ENCODE results near the gene FCMR. TPM values are rescaled to one million over a fixed set of nuclear protein-coding genes. Genes with fewer than 3 reads are reported as not detected.

FCMR gene
- total RNA-seq, 3 donors from 2014 or later = 1.6 to 5.6 (median 4.6) TPM

GRCh38 chr1:206941766-206942418 lies 20.2 kb upstream of the FCMR start:
- no peaks in the 10 kb centered on the region for H3K9me3 ChIP-seq
- DNase-seq (peak; percentile 76 to 83 (median 81)), ATAC-seq (peak; percentile 75)
- H3K4me1 ChIP-seq (ENCODE audit: low read depth) = peaks cover 7% of the 10 kb centered on the region
- H3K4me3 ChIP-seq = no peak overlapping the region
- TF ChIP-seq CTCF (IDR thresholded peaks at IDR 0.05) = no peak
- H3K36me3 ChIP-seq (ENCODE audit: low read depth) = no peaks in the 10 kb centered on the region
- intact Hi-C loops (cut with DNase I, micrococcal nuclease) = no loop called here

- DNase-seq (no peak), ATAC-seq (no peak)
- Histone ChIP-seq H3K4me1 (ENCODE audit: low read depth) (peaks cover 7% of the 10 kb centered on the region), H3K9me3 (no peaks in the 10 kb centered on the region), H3K4me3 (no peak overlapping the region), H3K36me3 (ENCODE audit: low read depth) (no peaks in the 10 kb centered on the region)
- TF ChIP-seq CTCF (IDR thresholded peaks at IDR 0.05) = no peak
- intact Hi-C loops (cut with DNase I, micrococcal nuclease) = no loop called here
Measured at GRCh38 chr1:206940588-206940936, 18.8 kb upstream of the FCMR start.

- Histone ChIP-seq H3K4me3 (no peak overlapping the region), H3K36me3 (ENCODE audit: low read depth) (no peaks in the 10 kb centered on the region), H3K4me1 (ENCODE audit: low read depth) (peaks cover 7% of the 10 kb centered on the region), H3K9me3 (no peaks in the 10 kb centered on the region)
- ATAC-seq (peak; percentile 14), DNase-seq (peak; percentile 76 to 81 (median 79))
- TF ChIP-seq CTCF (IDR thresholded peaks at IDR 0.05) = no peak
- intact Hi-C loops (cut with DNase I, micrococcal nuclease) = no loop called here
Measured at GRCh38 chr1:206939841-206940587, 18.3 kb upstream of the FCMR start.

GRCh38 chr1:206939131-206939530 lies 17.4 kb upstream of the FCMR start:
- peaks cover 7% of the 10 kb centered on the region for H3K4me1 ChIP-seq (ENCODE audit: low read depth)
- DNase-seq (peak in 1 of 3 donors; percentile 48), ATAC-seq (no peak)
- no peak overlapping the region for H3K4me3 ChIP-seq
- intact Hi-C loops (cut with DNase I, micrococcal nuclease) = no loop called here
- TF ChIP-seq CTCF (IDR thresholded peaks at IDR 0.05) = no peak
- H3K9me3 ChIP-seq = no peaks in the 10 kb centered on the region
- H3K36me3 ChIP-seq (ENCODE audit: low read depth) = peaks cover 2% of the 10 kb centered on the region

- H3K4me1 ChIP-seq (ENCODE audit: low read depth) = peaks cover 7% of the 10 kb centered on the region
- intact Hi-C loops (cut with DNase I, micrococcal nuclease) = no loop called here
- no peak for TF ChIP-seq CTCF (IDR thresholded peaks at IDR 0.05)
- peaks cover 6% of the 10 kb centered on the region for H3K36me3 ChIP-seq (ENCODE audit: low read depth)
- H3K9me3 ChIP-seq = no peaks in the 10 kb centered on the region
- no peak overlapping the region for H3K4me3 ChIP-seq
- ATAC-seq = peak; percentile 1
- DNase-seq = no peak
Measured at GRCh38 chr1:206937425-206937824, 15.7 kb upstream of the FCMR start.

Measured in mucosa of descending colon (tissue), 3 donors.